AG09319 (cell line): ENCODE results near the gene SMARCD1.

Experiments used
- DNase-seq: peaks from one replicate; pipeline ENCODE4 v3.0.0-alpha.2; 2010; ENCODE audit warnings: low read depth; ENCODE audit errors: extremely low read depth
- TF ChIP-seq, protein P1 (sequence below): IDR thresholded peaks from 2 replicates; pipeline ENCODE4 v1.5.1; 2011; ENCODE audit warnings: low read depth, mild to moderate bottlenecking, inconsistent platforms, low read length, moderate library complexity

The SMARCD1 gene

DNA sequence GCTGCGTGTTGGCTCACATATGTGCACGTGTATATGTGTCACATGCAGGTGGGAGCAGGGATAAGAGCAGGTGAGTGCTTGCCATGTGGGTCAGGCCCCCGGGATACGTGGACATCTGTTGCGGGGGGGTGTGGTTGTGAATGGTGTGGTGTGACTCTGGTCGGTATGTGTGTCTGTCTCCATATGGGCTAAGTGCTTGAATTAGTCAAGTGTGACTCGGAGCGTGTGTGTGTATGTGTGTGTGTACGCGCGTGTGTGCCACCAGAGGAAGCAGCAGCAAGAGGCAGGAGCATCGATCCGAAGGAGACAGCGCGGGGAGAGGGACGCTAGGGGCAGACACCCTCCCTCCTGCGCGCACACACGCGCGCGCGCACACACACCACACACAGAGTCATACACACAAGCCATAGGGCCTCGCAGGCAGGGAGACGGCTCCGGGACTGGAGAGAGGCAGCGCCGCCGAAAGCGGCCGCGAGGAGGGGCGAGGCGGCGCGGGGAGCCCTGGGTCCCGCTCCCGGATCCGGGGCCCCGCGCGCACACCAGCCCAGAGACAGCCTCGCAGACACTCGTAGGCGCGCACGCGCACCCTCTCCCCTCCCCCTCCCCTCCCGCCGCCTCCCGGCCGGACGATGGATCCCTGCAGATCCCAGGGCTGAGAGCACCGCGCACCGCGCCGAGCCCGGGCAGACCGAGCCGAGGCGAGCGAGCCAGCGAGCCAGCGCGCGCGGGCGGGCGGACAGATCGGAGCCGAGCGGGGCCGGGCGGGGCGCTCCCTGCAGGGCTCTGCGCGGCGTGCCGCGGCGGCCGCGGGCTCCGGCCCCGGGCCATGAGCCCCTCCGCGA is 27.9 kb upstream of the SMARCD1 start, which contains the start of gene ASIC1:
ASIC1 (plus strand) TSS at position 597 of the 842 bp plus-strand sequence. CDS start 1,171 bp downstream, outside the sequence.
- no peak for DNase-seq
- TF ChIP-seq, protein P1, sequence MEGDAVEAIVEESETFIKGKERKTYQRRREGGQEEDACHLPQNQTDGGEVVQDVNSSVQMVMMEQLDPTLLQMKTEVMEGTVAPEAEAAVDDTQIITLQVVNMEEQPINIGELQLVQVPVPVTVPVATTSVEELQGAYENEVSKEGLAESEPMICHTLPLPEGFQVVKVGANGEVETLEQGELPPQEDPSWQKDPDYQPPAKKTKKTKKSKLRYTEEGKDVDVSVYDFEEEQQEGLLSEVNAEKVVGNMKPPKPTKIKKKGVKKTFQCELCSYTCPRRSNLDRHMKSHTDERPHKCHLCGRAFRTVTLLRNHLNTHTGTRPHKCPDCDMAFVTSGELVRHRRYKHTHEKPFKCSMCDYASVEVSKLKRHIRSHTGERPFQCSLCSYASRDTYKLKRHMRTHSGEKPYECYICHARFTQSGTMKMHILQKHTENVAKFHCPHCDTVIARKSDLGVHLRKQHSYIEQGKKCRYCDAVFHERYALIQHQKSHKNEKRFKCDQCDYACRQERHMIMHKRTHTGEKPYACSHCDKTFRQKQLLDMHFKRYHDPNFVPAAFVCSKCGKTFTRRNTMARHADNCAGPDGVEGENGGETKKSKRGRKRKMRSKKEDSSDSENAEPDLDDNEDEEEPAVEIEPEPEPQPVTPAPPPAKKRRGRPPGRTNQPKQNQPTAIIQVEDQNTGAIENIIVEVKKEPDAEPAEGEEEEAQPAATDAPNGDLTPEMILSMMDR, result no peak

DNA sequence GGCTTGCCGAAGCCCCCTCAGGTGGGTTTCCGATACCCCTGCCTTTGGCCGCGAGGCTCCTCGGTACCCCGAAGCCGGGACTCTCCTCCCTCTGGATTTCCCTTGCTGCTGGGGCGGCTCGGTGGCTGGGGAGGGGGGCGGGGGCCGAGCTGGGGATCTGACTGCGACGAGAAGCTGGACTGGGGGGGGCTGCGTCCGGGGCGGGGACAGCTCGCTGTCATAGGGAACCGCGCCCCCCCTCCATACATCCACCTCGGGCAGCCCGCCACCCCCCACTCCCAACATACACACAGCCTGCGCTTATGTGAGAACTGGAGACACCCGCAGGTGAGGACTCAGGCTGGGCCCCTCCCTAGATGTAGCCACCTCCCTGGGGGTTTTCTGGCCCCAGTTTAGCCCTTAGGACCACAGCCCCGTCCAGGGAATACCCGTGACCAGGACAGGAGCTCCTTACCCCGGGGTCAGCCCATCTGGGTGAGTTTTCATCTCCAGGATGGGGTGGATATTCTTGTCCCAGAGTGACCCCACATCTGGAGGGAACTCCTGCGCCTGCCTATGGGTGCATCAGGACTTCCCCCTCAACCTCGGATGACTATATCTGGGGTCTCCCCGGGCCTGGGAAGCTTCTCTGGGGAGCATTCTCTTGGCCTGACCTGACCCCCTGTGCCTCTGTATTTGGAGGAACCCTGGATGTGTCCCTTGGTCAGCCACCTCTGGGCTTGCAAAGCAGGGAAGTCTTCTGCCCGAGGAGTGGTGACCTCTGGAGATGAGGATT is 27.1 kb upstream of the SMARCD1 start:
- DNase-seq, result no peak
- TF ChIP-seq, protein P1, result no peak

DNA sequence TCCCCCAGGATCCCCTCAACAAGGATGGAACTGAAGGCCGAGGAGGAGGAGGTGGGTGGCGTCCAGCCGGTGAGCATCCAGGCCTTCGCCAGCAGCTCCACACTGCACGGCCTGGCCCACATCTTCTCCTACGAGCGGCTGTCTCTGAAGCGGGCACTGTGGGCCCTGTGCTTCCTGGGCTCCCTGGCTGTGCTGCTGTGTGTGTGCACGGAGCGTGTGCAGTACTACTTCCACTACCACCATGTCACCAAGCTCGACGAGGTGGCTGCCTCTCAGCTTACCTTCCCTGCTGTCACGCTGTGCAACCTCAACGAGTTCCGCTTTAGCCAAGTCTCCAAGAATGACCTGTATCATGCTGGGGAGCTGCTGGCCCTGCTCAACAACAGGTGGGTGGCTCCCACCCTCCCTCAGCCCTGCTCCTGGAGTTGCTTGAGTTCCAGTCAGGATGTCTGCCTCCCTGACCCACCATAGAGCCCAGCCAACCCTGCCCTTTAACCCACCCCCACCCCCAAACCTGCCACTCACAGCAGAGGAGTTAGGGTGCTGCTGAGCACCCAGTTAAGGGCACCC is 26.3 kb upstream of the SMARCD1 start:
- no peak for DNase-seq
- TF ChIP-seq, protein P1, result no peak

DNA sequence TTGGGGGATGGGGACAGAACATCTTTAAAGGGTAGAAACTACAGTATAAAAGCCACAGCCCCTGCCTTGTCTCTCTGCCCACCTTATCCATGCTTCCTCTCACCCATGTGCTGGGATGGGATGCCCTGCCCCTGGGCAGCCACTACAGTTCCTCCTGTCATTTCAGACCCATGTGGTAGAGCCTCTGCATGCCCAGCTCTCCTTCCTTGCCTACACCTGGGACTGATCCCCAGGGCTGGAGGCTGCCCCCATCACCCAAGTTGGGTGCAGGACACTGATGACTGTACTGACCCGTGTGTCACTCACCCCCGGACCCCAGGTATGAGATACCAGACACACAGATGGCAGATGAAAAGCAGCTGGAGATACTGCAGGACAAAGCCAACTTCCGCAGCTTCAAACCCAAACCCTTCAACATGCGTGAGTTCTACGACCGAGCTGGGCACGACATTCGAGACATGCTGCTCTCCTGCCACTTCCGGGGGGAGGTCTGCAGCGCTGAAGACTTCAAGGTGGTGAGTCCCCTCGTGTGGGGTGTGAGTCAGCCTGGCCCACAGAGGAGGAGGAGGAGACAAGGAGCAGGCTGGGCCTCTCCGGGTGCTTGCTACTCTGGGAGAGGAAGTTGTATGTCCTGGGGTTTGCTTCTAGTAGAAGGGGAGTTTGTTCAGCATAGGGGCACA is 25.6 kb upstream of the SMARCD1 start:
- DNase-seq, result no peak
- TF ChIP-seq, protein P1, result no peak

DNA sequence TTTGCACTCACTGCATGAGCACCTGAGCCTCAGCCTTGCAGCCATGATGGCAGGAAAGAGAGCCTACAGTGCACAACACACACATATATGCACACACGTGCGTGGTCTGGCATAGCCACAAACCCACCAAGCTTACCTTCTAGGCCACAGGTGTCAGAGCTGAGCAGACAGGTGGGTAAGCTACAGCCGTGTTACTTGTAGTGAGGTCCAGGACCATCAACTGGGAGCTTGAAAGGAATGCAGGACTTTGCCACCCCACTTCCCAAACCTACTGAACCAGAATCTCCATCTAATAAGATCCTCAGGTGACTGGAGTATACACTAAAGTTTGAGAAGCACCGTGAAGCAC is 25.0 kb upstream of the SMARCD1 start:
- no peak for DNase-seq
- TF ChIP-seq, protein P1, result no peak

DNA sequence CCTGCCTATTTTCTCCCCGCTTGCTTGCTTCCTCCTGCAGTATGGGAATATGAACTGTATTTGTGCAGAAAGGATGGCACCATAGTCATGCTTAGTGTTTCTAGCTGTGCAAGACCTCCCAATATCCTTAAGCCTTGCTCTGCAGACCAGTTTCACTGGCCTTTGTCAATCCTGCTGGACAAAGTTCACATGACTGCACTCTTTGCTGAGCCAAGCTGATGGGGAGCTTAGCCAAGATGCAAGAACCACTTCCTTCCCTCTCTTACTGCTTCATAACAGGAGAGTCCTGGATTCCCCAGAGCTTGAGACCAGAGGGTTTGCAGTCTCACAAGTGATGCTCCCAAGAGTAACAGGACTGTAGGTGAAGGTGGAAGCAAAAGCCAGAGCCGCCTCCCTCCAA is 24.0 kb upstream of the SMARCD1 start:
- TF ChIP-seq, protein P1, result no peak
- DNase-seq, result no peak
